NB4 (cell line): Measurements from ENCODE around the gene OPA3.

Experiments used
- MYC ChIP-seq: IDR thresholded peaks from 2 replicates; pipeline ENCODE4 v1.6.1; 2011; ENCODE audit warnings: low read depth, low read length
- POLR2A ChIP-seq: IDR thresholded peaks from 2 replicates; pipeline ENCODE4 v1.6.1; 2011; ENCODE audit warnings: mild to moderate bottlenecking; ENCODE audit not compliant: insufficient read length; ENCODE audit errors: extremely low read depth
- TF ChIP-seq, protein P1 (sequence below): IDR thresholded peaks from one replicate; pipeline ENCODE4 v1.5.1; 2012; ENCODE audit warnings: low read depth, low read length
- TF ChIP-seq, protein P2 (sequence below): IDR thresholded peaks from 2 replicates; pipeline ENCODE4 v1.6.1; 2011; ENCODE audit warnings: low read depth, low read length

GRCh38 chr19:45514376-45515051 is 70.1 kb downstream of the OPA3 start:
- TF ChIP-seq, protein P1, sequence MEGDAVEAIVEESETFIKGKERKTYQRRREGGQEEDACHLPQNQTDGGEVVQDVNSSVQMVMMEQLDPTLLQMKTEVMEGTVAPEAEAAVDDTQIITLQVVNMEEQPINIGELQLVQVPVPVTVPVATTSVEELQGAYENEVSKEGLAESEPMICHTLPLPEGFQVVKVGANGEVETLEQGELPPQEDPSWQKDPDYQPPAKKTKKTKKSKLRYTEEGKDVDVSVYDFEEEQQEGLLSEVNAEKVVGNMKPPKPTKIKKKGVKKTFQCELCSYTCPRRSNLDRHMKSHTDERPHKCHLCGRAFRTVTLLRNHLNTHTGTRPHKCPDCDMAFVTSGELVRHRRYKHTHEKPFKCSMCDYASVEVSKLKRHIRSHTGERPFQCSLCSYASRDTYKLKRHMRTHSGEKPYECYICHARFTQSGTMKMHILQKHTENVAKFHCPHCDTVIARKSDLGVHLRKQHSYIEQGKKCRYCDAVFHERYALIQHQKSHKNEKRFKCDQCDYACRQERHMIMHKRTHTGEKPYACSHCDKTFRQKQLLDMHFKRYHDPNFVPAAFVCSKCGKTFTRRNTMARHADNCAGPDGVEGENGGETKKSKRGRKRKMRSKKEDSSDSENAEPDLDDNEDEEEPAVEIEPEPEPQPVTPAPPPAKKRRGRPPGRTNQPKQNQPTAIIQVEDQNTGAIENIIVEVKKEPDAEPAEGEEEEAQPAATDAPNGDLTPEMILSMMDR, result no peak
- no peak for TF ChIP-seq MYC
- TF ChIP-seq POLR2A, result no peak
- TF ChIP-seq, protein P2, sequence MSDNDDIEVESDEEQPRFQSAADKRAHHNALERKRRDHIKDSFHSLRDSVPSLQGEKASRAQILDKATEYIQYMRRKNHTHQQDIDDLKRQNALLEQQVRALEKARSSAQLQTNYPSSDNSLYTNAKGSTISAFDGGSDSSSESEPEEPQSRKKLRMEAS, result no peak
